Measurements from ENCODE around the gene PCDH9.

- no peak for TF ChIP-seq CTCF (IDR thresholded peaks at IDR 0.05)
- no peak for TF ChIP-seq POLR2A (IDR thresholded peaks at IDR 0.05)
Observed at GRCh38 chr13:66971004-66971403, 259.1 kb downstream of the PCDH9 start.

Measured in heart left ventricle (tissue), 13 donors.